OCI-LY1 (cell line): ENCODE measurements around the gene SH2D1A.

ENCODE experiments used
- CTCF ChIP-seq: fragments of 200-600 bp; sonication (generic), shearing (Covaris generic); IDR thresholded peaks from 2 replicates; pipeline ENCODE4 v1.5.1; 2017; ENCODE audit warnings: mild to moderate bottlenecking, antibody characterized with exemption, low read length, moderate library complexity, mixed read lengths
- EZH2 ChIP-seq: fragments of 200-600 bp; sonication (generic), shearing (Covaris generic); IDR thresholded peaks from 2 replicates; pipeline ENCODE4 v1.8.0; 2017; ENCODE audit warnings: borderline replicate concordance, mixed run types, mild to moderate bottlenecking, antibody characterized with exemption, low read length, moderate library complexity, mixed read lengths

GRCh38 chrX:124347242-124347641 lies 879 bp downstream of the SH2D1A start:
- TF ChIP-seq CTCF (no peak), EZH2 (no peak)
